ENCODE data around the gene SSC5D. TPM values are rescaled to one million over a fixed set of nuclear protein-coding genes. Genes with fewer than 3 reads are reported as not detected.

Gene SSC5D
- total RNA-seq, 1 experiment from 2014 or later, result 0.86 TPM

GRCh38 chr19:55497763-55498162, 9.5 kb downstream of the SSC5D start:
- peaks cover 4% of the 10 kb centered on the region; the same call in 1 of the 2 replicates for H3K4me1 ChIP-seq
- ChIA-PET POLR2A (no interaction called here), CTCF (no interaction called here)
- DNase-seq, result no peak
- H3K27ac Mint-ChIP-seq (ENCODE audit: unreplicated experiment), result no peak overlapping the region
- H3K27me3 Mint-ChIP-seq (ENCODE audit: insufficient read depth, unreplicated experiment), result no peaks in the 10 kb centered on the region
- peaks cover 8% of the 10 kb centered on the region for H3K9me3 Mint-ChIP-seq (ENCODE audit: unreplicated experiment)
- H3K4me1 Mint-ChIP-seq (ENCODE audit: low read depth, unreplicated experiment), result peaks cover 15% of the 10 kb centered on the region
- TF ChIP-seq CTCF (IDR thresholded peaks at IDR 0.05; ENCODE audit: insufficient read depth in 1 of 2, low read depth in 1 of 2, low read length in 1 of 2, severe bottlenecking in 1 of 2, unreplicated experiment in 1 of 2), result no peak
- no peaks in the 10 kb centered on the region for H3K27me3 ChIP-seq (replicated peaks; ENCODE audit: control insufficient read depth, insufficient read depth, low read length)
- no TSS peak for BruUV-seq (replicated peaks)
- intact Hi-C loops (cut with micrococcal nuclease; ENCODE audit: unreplicated experiment), result no loop called here
- peaks cover 16% of the 10 kb centered on the region for H3K36me3 Mint-ChIP-seq (ENCODE audit: insufficient read depth, unreplicated experiment)
- H3K4me3 ChIP-seq (ENCODE audit: low read depth, low read length), result no peak overlapping the region
- H3K4me3 Mint-ChIP-seq (ENCODE audit: unreplicated experiment), result no peak overlapping the region
- H3K36me3 ChIP-seq (ENCODE audit: control insufficient read depth, insufficient read depth, low read length), result no peaks in the 10 kb centered on the region
- H3K9me3 ChIP-seq, result no peaks in the 10 kb centered on the region

DNA sequence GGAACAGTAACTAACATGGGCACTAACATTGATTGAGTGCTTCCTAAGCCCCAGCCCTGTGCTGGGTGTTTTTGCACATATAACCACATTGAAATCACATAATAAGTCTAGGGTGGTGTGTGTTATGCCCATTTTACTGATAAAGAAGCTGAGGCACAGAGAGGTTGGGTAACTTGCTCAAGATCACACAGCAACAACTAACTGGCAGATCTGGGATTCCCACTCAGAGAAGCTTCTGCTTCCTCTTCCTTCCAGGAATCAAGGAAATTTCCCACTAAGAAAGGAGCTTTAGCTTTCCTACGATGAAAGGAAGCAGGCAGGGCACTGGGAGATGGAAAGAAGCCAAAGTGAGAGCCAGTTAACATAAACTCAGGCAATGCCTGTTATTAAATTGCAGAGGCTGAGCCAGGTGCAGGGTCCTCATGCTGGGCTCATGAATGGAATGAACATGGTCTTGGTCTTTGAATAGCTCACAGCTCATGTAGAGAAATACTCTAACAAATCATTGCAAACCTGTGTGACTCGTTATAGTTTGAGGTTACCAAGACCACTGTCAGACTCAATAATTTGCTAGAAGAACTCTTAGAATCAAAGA, 10.1 kb downstream of the SSC5D start:
- intact Hi-C loops (cut with micrococcal nuclease; ENCODE audit: unreplicated experiment), result no loop called here
- Mint-ChIP-seq H3K27me3 (ENCODE audit: insufficient read depth, unreplicated experiment) (peaks cover 3% of the 10 kb centered on the region), H3K36me3 (ENCODE audit: insufficient read depth, unreplicated experiment) (peaks cover 21% of the 10 kb centered on the region), H3K4me3 (ENCODE audit: unreplicated experiment) (no peak overlapping the region), H3K9me3 (ENCODE audit: unreplicated experiment) (peaks cover 14% of the 10 kb centered on the region), H3K4me1 (ENCODE audit: low read depth, unreplicated experiment) (peaks cover 20% of the 10 kb centered on the region), H3K27ac (ENCODE audit: unreplicated experiment) (no peak overlapping the region)
- H3K36me3 ChIP-seq (ENCODE audit: control insufficient read depth, insufficient read depth, low read length), result no peaks in the 10 kb centered on the region
- ChIA-PET CTCF (interaction anchor here (1.2 kb wide), 1 partner anchor 108 kb away, joined by 6 read pairs; the partner anchor contains the start of gene ZNF865), POLR2A (no interaction called here)
- H3K9me3 ChIP-seq, result no peaks in the 10 kb centered on the region
- no peaks in the 10 kb centered on the region for H3K27me3 ChIP-seq (replicated peaks; ENCODE audit: control insufficient read depth, insufficient read depth, low read length)
- DNase-seq, result no peak
- no TSS peak for BruUV-seq (replicated peaks)
- no peak for TF ChIP-seq CTCF (IDR thresholded peaks at IDR 0.05; ENCODE audit: insufficient read depth in 1 of 2, low read depth in 1 of 2, low read length in 1 of 2, severe bottlenecking in 1 of 2, unreplicated experiment in 1 of 2)
- H3K4me1 ChIP-seq, result peaks cover 5% of the 10 kb centered on the region
- no peak overlapping the region for H3K4me3 ChIP-seq (ENCODE audit: low read depth, low read length)

- no peaks in the 10 kb centered on the region for H3K36me3 ChIP-seq (ENCODE audit: control insufficient read depth, insufficient read depth, low read length)
- POLR2A ChIA-PET, result no interaction called here
- no peak for DNase-seq
- H3K36me3 Mint-ChIP-seq (ENCODE audit: insufficient read depth, unreplicated experiment), result peaks cover 20% of the 10 kb centered on the region
- TF ChIP-seq CTCF (IDR thresholded peaks at IDR 0.05; ENCODE audit: insufficient read depth in 1 of 2, low read depth in 1 of 2, low read length in 1 of 2, severe bottlenecking in 1 of 2, unreplicated experiment in 1 of 2), result no peak
- H3K27me3 ChIP-seq (replicated peaks; ENCODE audit: control insufficient read depth, insufficient read depth, low read length), result no peaks in the 10 kb centered on the region
- BruUV-seq (replicated peaks), result no TSS peak
- no peak overlapping the region for H3K27ac Mint-ChIP-seq (ENCODE audit: unreplicated experiment)
- no peak overlapping the region for H3K4me3 Mint-ChIP-seq (ENCODE audit: unreplicated experiment)
- H3K9me3 ChIP-seq, result peaks cover 4% of the 10 kb centered on the region; the same call in 1 of the 2 replicates
- CTCF ChIA-PET, result no interaction called here
- peaks cover 18% of the 10 kb centered on the region for H3K9me3 Mint-ChIP-seq (ENCODE audit: unreplicated experiment)
- H3K4me1 Mint-ChIP-seq (ENCODE audit: low read depth, unreplicated experiment), result peaks cover 18% of the 10 kb centered on the region
- H3K27me3 Mint-ChIP-seq (ENCODE audit: insufficient read depth, unreplicated experiment), result peaks cover 8% of the 10 kb centered on the region
- intact Hi-C loops (cut with micrococcal nuclease; ENCODE audit: unreplicated experiment), result loop anchor here (5.0 to 10.0 kb wide), 2 partner anchors 96 to 132 kb away; partner anchors contain the start of gene UBE2S
- peaks cover 8% of the 10 kb centered on the region; the same call in 1 of the 2 replicates for H3K4me1 ChIP-seq
- no peak overlapping the region for H3K4me3 ChIP-seq (ENCODE audit: low read depth, low read length)
Measured at GRCh38 chr19:55500368-55500952, 12.2 kb downstream of the SSC5D start.
